Endothelial cell of umbilical vein (primary cell): ENCODE results near the gene SUGCT. TPM values are rescaled to one million over a fixed set of nuclear protein-coding genes. Genes with fewer than 3 reads are reported as not detected.

Source experiments
- BruUV-seq: library from RNA; stranded (reverse); fragments of 400-500 nt; replicated peaks from 2 replicates; lab custom pipeline; 2021; lab: Mats Ljungman, UMichigan
- CTCF ChIA-PET: fragments of 300-600, 350-600 bp; sonication (Branson Sonifier 250); formaldehyde crosslinking; loops from one replicate; lab custom pipeline; 2021; ENCODE audit warnings: antibody characterized with exemption, inconsistent platforms; lab: Charles Lee
- POLR2A ChIA-PET: fragments of 300-600, 350-600 bp; sonication (Branson Sonifier 250); formaldehyde crosslinking; loops from one replicate; lab custom pipeline; 2021; ENCODE audit warnings: antibody characterized with exemption, inconsistent platforms; lab: Charles Lee
- DNase-seq: peaks from one replicate; pipeline ENCODE4 v3.0.0-alpha.2; 2011; ENCODE audit warnings: low read depth, low spot score
- FAIRE-seq: peaks from 2 replicates; lab custom pipeline; 2011; peaks lifted over from hg19 to GRCh38; lab: Jason Lieb, UNC
- H2AFZ ChIP-seq: 2 replicates; pipeline ENCODE4 v1.6.0; 2012; ENCODE audit warnings: low read depth, low read length, control low read depth, inconsistent platforms
- H3K27ac ChIP-seq: 2 replicates; pipeline ENCODE4 v1.5.1; 2011; ENCODE audit warnings: low read depth, mild to moderate bottlenecking, control low read depth, low read length, moderate library complexity; ENCODE audit not compliant: insufficient read depth
- H3K27me3 ChIP-seq, 2 experiments: 2 replicates each; pipeline versions ENCODE4 v1.6.0 to v1.6.1; 2011; ENCODE audit warnings: low read length in 2 of 2, mixed read lengths in 1 of 2; ENCODE audit not compliant: control insufficient read depth in 2 of 2, insufficient read depth in 2 of 2
- H3K36me3 ChIP-seq, 2 experiments: 2 replicates in 1 of 2; 3 replicates in 1 of 2; pipeline ENCODE4 v1.5.1; 2011; ENCODE audit warnings: low read length in 2 of 2, mild to moderate bottlenecking in 1 of 2, moderate library complexity in 1 of 2; ENCODE audit not compliant: control insufficient read depth in 2 of 2, insufficient read depth in 2 of 2; ENCODE audit errors: extremely low read depth in 1 of 2
- H3K4me1 ChIP-seq: 3 replicates; pipeline ENCODE4 v1.5.1; 2011; ENCODE audit warnings: mild to moderate bottlenecking, low read length; ENCODE audit not compliant: control insufficient read depth, insufficient read depth; ENCODE audit errors: extremely low read depth
- H3K4me2 ChIP-seq: 2 replicates; pipeline ENCODE4 v1.6.1; 2011; ENCODE audit warnings: low read length, control low read depth, mixed read lengths; ENCODE audit not compliant: insufficient read depth
- H3K4me3 ChIP-seq, 3 experiments: fragments of 200-600 bp in 1 of 3; sonication (generic), shearing (Covaris generic) in 1 of 3; replicated peaks in 1 of 3; 2 replicates each; pipeline ENCODE4 v1.5.1; 2011 to 2016; ENCODE audit warnings: control low read depth in 3 of 3, low read length in 3 of 3, mild to moderate bottlenecking in 2 of 3, inconsistent platforms in 1 of 3, low read depth in 1 of 3, moderate library complexity in 1 of 3; ENCODE audit not compliant: insufficient read depth in 1 of 3
- H3K79me2 ChIP-seq: 2 replicates; pipeline ENCODE4 v1.6.0; 2012; ENCODE audit warnings: low read length, inconsistent platforms; ENCODE audit not compliant: control insufficient read depth, insufficient read depth
- H3K9ac ChIP-seq: replicated peaks from 2 replicates; pipeline ENCODE3; 2011; ENCODE audit warnings: low read length, control low read depth; ENCODE audit not compliant: insufficient read depth; ENCODE audit errors: extremely low read depth
- H3K9me1 ChIP-seq: replicated peaks from 3 replicates; pipeline ENCODE4 v1.6.0; 2011; ENCODE audit warnings: mild to moderate bottlenecking, low read length; ENCODE audit not compliant: control insufficient read depth, insufficient read depth; ENCODE audit errors: extremely low read depth
- H3K9me3 ChIP-seq: replicated peaks from 2 replicates; pipeline ENCODE4 v1.5.1; 2012; ENCODE audit warnings: low read length, inconsistent platforms; ENCODE audit not compliant: control insufficient read depth, insufficient read depth
- H4K20me1 ChIP-seq: replicated peaks from 2 replicates; pipeline ENCODE3; 2011; ENCODE audit warnings: mild to moderate bottlenecking, low read length; ENCODE audit not compliant: control insufficient read depth, insufficient read depth; ENCODE audit errors: extremely low read depth
- EZH2 ChIP-seq: IDR thresholded peaks from 2 replicates; pipeline ENCODE4 v1.6.1; 2012; ENCODE audit warnings: borderline replicate concordance, low read depth, mild to moderate bottlenecking, moderate library complexity, low read length, inconsistent platforms; ENCODE audit not compliant: severe bottlenecking
- FOS ChIP-seq: IDR thresholded peaks from 2 replicates; pipeline ENCODE4 v1.6.1; 2011; ENCODE audit warnings: mild to moderate bottlenecking, low read length, moderate library complexity, borderline replicate concordance; ENCODE audit not compliant: insufficient read depth
- GATA2 ChIP-seq: IDR thresholded peaks from 2 replicates; pipeline ENCODE4 v1.7.0; 2011; ENCODE audit warnings: low read depth, mild to moderate bottlenecking, moderate library complexity, mixed read lengths, low read length; ENCODE audit not compliant: insufficient read length, insufficient read depth
- JUN ChIP-seq: IDR thresholded peaks from 2 replicates; pipeline ENCODE4 v1.6.1; 2011; ENCODE audit warnings: borderline replicate concordance, low read depth; ENCODE audit not compliant: insufficient read length, insufficient read depth
- MAX ChIP-seq: IDR thresholded peaks from 2 replicates; pipeline ENCODE4 v1.6.1; 2011; ENCODE audit not compliant: insufficient read depth, insufficient read length
- MYC ChIP-seq: IDR thresholded peaks from one replicate; pipeline ENCODE4 v1.6.1; 2011; ENCODE audit warnings: mild to moderate bottlenecking, low read depth, low read length
- POLR2A ChIP-seq: IDR thresholded peaks from 2 replicates; pipeline ENCODE4 v1.6.1; 2012; ENCODE audit warnings: low read depth, mild to moderate bottlenecking, control low read depth, low read length
- POLR2AphosphoS5 ChIP-seq: IDR thresholded peaks from 2 replicates; pipeline ENCODE4 v1.6.1; 2012; ENCODE audit warnings: low read depth, mild to moderate bottlenecking, control low read depth, low read length, moderate library complexity; ENCODE audit not compliant: insufficient read depth
- dilution Hi-C: fragments of 300-500 bp; cut with MboI; formaldehyde crosslinking; loops from one replicate; pipeline ENCODE4 v1.15.0; 2019; ENCODE audit warnings: low sequenced_read_pairs; ENCODE audit not compliant: extremely low pct_ligation_motif_present
- intact Hi-C: fragments of 100-400 bp; cut with micrococcal nuclease; formaldehyde crosslinking; loops from one replicate; pipeline ENCODE4 v1.10.0; 2022
- polyA plus RNA-seq, 4 experiments: library from polyadenylated mRNA; depleted of rRNA in 3 of 4; stranded (reverse) in 3 of 4; unstranded in 1 of 4; fragments of >200 nt; gene quantifications; 2 replicates each; pipeline versions ENCODE4 v1.2.1 to v1.2.3, GENCODE V29; 2011 to 2012; ENCODE audit warnings: missing spikeins in 1 of 4
- total RNA-seq: library from RNA; stranded (reverse); gene quantifications from 2 replicates; pipeline ENCODE4 v1.2.3, GENCODE V29; 2021
- TF ChIP-seq, protein P1 (sequence below), 2 donors: IDR thresholded peaks; 1 replicate in 1 of 2; 2 replicates in 1 of 2; pipeline ENCODE4 v1.5.1; 2011; ENCODE audit warnings: low read length in 2 of 2, mild to moderate bottlenecking in 2 of 2, moderate library complexity in 2 of 2, control low read depth in 1 of 2, inconsistent platforms in 1 of 2, low read depth in 1 of 2; ENCODE audit not compliant: insufficient read depth in 1 of 2; ENCODE audit errors: extremely low read depth in 1 of 2

Gene SUGCT
- total and polyA plus RNA-seq, 2 donors (not counting 3 experiments of a cell fraction or from before 2014, with no cell fraction given) = 1.2 to 1.4 TPM

- Histone ChIP-seq H3K27ac (no peak overlapping the region), H3K9me1 (no peaks in the 10 kb centered on the region), H3K4me1 (peaks cover 6% of the 10 kb centered on the region), H3K79me2 (no peaks in the 10 kb centered on the region), H3K4me2 (no peak overlapping the region), H3K4me3 (no peak overlapping the region), H3K27me3 (no peaks in the 10 kb centered on the region), H3K9me3 (no peaks in the 10 kb centered on the region), H3K9ac (no peak overlapping the region), H3K36me3 (no peaks in the 10 kb centered on the region), H2AFZ (no peak overlapping the region), H4K20me1 (no peaks in the 10 kb centered on the region)
- no peak for TF ChIP-seq JUN
- TF ChIP-seq, protein P1, sequence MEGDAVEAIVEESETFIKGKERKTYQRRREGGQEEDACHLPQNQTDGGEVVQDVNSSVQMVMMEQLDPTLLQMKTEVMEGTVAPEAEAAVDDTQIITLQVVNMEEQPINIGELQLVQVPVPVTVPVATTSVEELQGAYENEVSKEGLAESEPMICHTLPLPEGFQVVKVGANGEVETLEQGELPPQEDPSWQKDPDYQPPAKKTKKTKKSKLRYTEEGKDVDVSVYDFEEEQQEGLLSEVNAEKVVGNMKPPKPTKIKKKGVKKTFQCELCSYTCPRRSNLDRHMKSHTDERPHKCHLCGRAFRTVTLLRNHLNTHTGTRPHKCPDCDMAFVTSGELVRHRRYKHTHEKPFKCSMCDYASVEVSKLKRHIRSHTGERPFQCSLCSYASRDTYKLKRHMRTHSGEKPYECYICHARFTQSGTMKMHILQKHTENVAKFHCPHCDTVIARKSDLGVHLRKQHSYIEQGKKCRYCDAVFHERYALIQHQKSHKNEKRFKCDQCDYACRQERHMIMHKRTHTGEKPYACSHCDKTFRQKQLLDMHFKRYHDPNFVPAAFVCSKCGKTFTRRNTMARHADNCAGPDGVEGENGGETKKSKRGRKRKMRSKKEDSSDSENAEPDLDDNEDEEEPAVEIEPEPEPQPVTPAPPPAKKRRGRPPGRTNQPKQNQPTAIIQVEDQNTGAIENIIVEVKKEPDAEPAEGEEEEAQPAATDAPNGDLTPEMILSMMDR (IDR thresholded peaks at IDR 0.05; ENCODE audit: extremely low read depth in 1 of 2, insufficient read depth in 1 of 2, low read depth in 1 of 2, low read length in 2 of 2) = no peak
- TF ChIP-seq FOS = no peak
- no peak for TF ChIP-seq GATA2
- no peak for TF ChIP-seq MYC
- no peak for TF ChIP-seq MAX
- no peak for TF ChIP-seq EZH2
- TF ChIP-seq POLR2A = no peak
- TF ChIP-seq POLR2AphosphoS5 = no peak
- no TSS peak for BruUV-seq
- ChIA-PET CTCF (no interaction called here), POLR2A (no interaction called here)
- intact Hi-C loops (no loop called here), dilution Hi-C loops (no loop called here)
- no peak for DNase-seq
- FAIRE-seq = no peak
Measured at GRCh38 chr7:40402661-40403060, 267.9 kb downstream of the SUGCT start.
